Measurements from ENCODE around the gene SIGLEC11. TPM values are rescaled to one million over a fixed set of nuclear protein-coding genes. Genes with fewer than 3 reads are reported as not detected.
"Not testable (repeated sequence)": the region's sequence is repeated elsewhere in the genome, so short reads cannot be mapped to it uniquely, and the experiment has no call there.

SIGLEC11 gene
- total RNA-seq (2016; rRNA removed; fragmentation: Illumina TruSeq; extraction: Trizol) (not detected in 2 replicates), polyA plus RNA-seq (2011; rRNA removed) (not detected in 2 replicates), polyA minus RNA-seq (2011; rRNA and poly(A)+ RNA removed; ENCODE audit: low replicate concordance) (not detected in 2 replicates), Bru-seq, nascent RNA (not detected), BruChase-seq, experiment 1, labeled RNA remaining after a 6-hour chase (percentile 10 among the genes with signal in this experiment), BruChase-seq, experiment 2, labeled RNA remaining after a 2-hour chase (percentile 9 among the genes with signal in this experiment)
- total RNA-seq (2016; cell fraction: cytosol; rRNA removed; fragmentation: Illumina TruSeq; extraction: Trizol; ENCODE audit: low read depth), result not detected in 2 replicates
- not detected in 2 replicates for total RNA-seq (2016; cell fraction: insoluble cytoplasmic fraction; rRNA removed; fragmentation: Illumina TruSeq; extraction: Trizol)
- total RNA-seq (2016; cell fraction: membrane; rRNA removed; fragmentation: Illumina TruSeq; extraction: Trizol), result not detected in 2 replicates
- not detected in 2 replicates for total RNA-seq (2016; cell fraction: nucleus; rRNA removed; fragmentation: Illumina TruSeq; extraction: Trizol)
- polyA plus RNA-seq (2011; cell fraction: cytosol; rRNA removed), result not detected in 2 replicates
- polyA plus RNA-seq (2011; cell fraction: nucleus; rRNA removed), result not detected in 2 replicates
- polyA plus RNA-seq (2012), result not detected in 2 replicates
- not detected in 2 replicates for polyA plus RNA-seq (2016; cell fraction: cytosol; fragmentation: Illumina TruSeq; extraction: Trizol; ENCODE audit: low read depth)
- not detected in 2 replicates for polyA plus RNA-seq (2016; cell fraction: insoluble cytoplasmic fraction; fragmentation: Illumina TruSeq; extraction: Trizol; ENCODE audit: low read depth)
- not detected in 2 replicates for polyA plus RNA-seq (2016; cell fraction: membrane; fragmentation: Illumina TruSeq; extraction: Trizol; ENCODE audit: low read depth)
- not detected in 2 replicates for polyA plus RNA-seq (2016; cell fraction: nucleus; fragmentation: Illumina TruSeq; extraction: Trizol; ENCODE audit: insufficient read depth, low read depth)
- not detected in 2 replicates for polyA minus RNA-seq (2011; cell fraction: cytosol; rRNA and poly(A)+ RNA removed)
- not detected in 2 replicates for polyA minus RNA-seq (2011; cell fraction: nucleus; rRNA and poly(A)+ RNA removed)
- long read RNA-seq, experiment 1, result 0 reads
- long read RNA-seq, experiment 2, result 0 reads

- H4K20me1 ChIP-seq (ENCODE audit: insufficient read depth, low read length); in situ Hi-C loops (cut with HindIII; ENCODE audit: extremely low pct_ligation_motif_present, low pct_unique_long_range_greater_than_20kb); H3K9me3 ChIP-seq (ENCODE audit: low read length); H3K9ac ChIP-seq (ENCODE audit: insufficient read depth, low read depth, low read length); H2AFZ ChIP-seq (ENCODE audit: low read length); DNase-seq (ENCODE audit: low spot score); H3K79me2 ChIP-seq (ENCODE audit: insufficient read depth, low read length); BruUV-seq (replicated peaks); H3K27ac ChIP-seq (ENCODE audit: extremely low read length, insufficient read depth, low read length); H3K36me3 ChIP-seq (replicated peaks in 1 of 2; ENCODE audit: control insufficient read depth in 1 of 2, insufficient read depth in 2 of 2, low read length in 2 of 2); H3K4me3 ChIP-seq (replicated peaks in 1 of 3; ENCODE audit: insufficient read depth in 1 of 3, low read depth in 2 of 3, low read length in 3 of 3); CTCF ChIA-PET (ENCODE audit: low intra/inter-chr PET ratio, low total read pairs); intact Hi-C loops (cut with micrococcal nuclease; ENCODE audit: unreplicated experiment); POLR2A ChIA-PET; H3K4me2 ChIP-seq (ENCODE audit: low read depth, low read length); FAIRE-seq; H3K27me3 ChIP-seq (ENCODE audit: control insufficient read depth in 1 of 2, insufficient read depth in 2 of 2, low read length in 2 of 2): not testable (repeated sequence)
- H3K4me1 ChIP-seq (ENCODE audit: insufficient read depth, low read length), result peaks cover 22% of the 10 kb centered on the region
- peak; percentile 18; the same call in 2 of the 3 replicates for ATAC-seq
- WGBS (ENCODE audit: low lambda C conversion rate), result 20% methylated on average over 1 of the region's 10 CpGs
Measured at GRCh38 chr19:49960980-49961379, at the start of gene SIGLEC11. Gene SIGLEC11, minus strand, starts transcription at chr19:49961172. Its CDS starts 91 bp downstream, at chr19:49961081.

GRCh38 chr19:50008532-50008931, 47.6 kb upstream of the SIGLEC11 start:
- H3K9me3 ChIP-seq (ENCODE audit: low read length), result no peaks in the 10 kb centered on the region
- H3K36me3 ChIP-seq (replicated peaks in 1 of 2; ENCODE audit: control insufficient read depth in 1 of 2, insufficient read depth in 2 of 2, low read length in 2 of 2), result peaks cover 15 to 56% of the 10 kb centered on the region in 2 experiments
- H4K20me1 ChIP-seq (ENCODE audit: insufficient read depth, low read length), result no peaks in the 10 kb centered on the region
- WGBS (ENCODE audit: low lambda C conversion rate), result 74% methylated on average over 10 of the region's 10 CpGs
- ATAC-seq (peak; percentile 62; the same call in 2 of the 3 replicates), FAIRE-seq (no peak), DNase-seq (ENCODE audit: low spot score) (no peak)
- intact Hi-C loops (cut with micrococcal nuclease; ENCODE audit: unreplicated experiment), result no loop called here
- no peak overlapping the region for H3K27ac ChIP-seq (ENCODE audit: extremely low read length, insufficient read depth, low read length)
- CTCF ChIA-PET (ENCODE audit: low intra/inter-chr PET ratio, low total read pairs), result no interaction called here
- H3K9ac ChIP-seq (ENCODE audit: insufficient read depth, low read depth, low read length), result no peak overlapping the region
- no peak overlapping the region for H3K4me3 ChIP-seq (replicated peaks in 1 of 3; ENCODE audit: insufficient read depth in 1 of 3, low read depth in 2 of 3, low read length in 3 of 3)
- in situ Hi-C loops (cut with HindIII; ENCODE audit: extremely low pct_ligation_motif_present, low pct_unique_long_range_greater_than_20kb), result no loop called here
- H2AFZ ChIP-seq (ENCODE audit: low read length), result no peak overlapping the region
- POLR2A ChIA-PET, result no interaction called here
- no peaks in the 10 kb centered on the region for H3K79me2 ChIP-seq (ENCODE audit: insufficient read depth, low read length)
- no peaks in the 10 kb centered on the region for H3K27me3 ChIP-seq (ENCODE audit: control insufficient read depth in 1 of 2, insufficient read depth in 2 of 2, low read length in 2 of 2)
- no peak overlapping the region for H3K4me2 ChIP-seq (ENCODE audit: low read depth, low read length)
- BruUV-seq (replicated peaks), result no TSS peak
- no peaks in the 10 kb centered on the region for H3K4me1 ChIP-seq (ENCODE audit: insufficient read depth, low read length)
- TF ChIP-seq MTF2 (CRISPR knock-in tag; IDR thresholded peaks at IDR 0.05; ENCODE audit: borderline replicate concordance) (no peak), ZNF687 (CRISPR knock-in tag; IDR thresholded peaks at IDR 0.05) (peak; percentile 34), ZBTB33 (CRISPR knock-in tag; IDR thresholded peaks at IDR 0.05) (peak; percentile 93), ZBTB38 (CRISPR knock-in tag; IDR thresholded peaks at IDR 0.05) (peak; percentile 59; the same call in 1 of the 2 replicates), STAG1 (CRISPR knock-in tag; IDR thresholded peaks at IDR 0.05) (peak; percentile 40)
